HG02623 (cell line): ENCODE data around the gene NOTUM.
"Not testable (repeated sequence)": the region's sequence is repeated elsewhere in the genome, so short reads cannot be mapped to it uniquely, and the experiment has no call there.

Source experiments
- ATAC-seq: cut with Tn5 transposase; IDR thresholded peaks from one replicate; pipeline ENCODE4 v1.9.1; 2021; ENCODE audit warnings: moderate library complexity; ENCODE audit not compliant: unreplicated experiment

The NOTUM gene

DNA sequence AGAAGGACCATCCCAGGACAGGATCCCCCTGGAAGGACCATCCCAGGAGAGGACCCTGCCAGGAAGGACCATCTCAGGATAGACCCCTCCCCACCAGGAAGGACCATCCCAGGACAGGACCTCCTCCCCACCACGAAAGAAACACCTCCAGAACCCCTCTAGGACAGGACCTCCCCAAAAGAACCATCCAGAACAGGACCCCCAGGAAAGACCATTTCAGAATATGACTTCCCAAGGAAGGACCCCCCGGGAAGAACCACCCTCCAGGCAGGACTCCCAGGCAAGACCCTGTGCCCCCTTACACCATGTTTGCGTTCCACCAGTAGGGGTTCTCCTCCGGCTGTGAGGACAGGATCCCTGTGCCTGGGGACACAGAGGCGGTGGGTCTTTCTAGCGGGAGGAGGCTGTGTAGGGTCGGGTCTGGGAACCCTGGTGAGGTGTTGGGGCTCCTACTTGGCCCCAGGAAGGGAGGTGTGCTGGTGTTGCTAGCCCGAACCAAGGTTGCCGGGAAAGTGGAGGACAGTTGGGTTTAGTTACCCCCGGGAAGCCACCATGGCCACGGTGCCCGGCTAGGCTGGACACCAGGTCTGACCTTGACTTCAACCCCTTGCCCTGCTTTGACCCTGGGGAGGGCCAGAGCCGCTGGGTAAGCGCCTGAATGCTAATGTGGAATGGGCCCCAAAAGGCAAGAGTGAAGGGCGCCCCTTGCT, 2.2 kb downstream of the NOTUM start:
- no peak for ATAC-seq

DNA sequence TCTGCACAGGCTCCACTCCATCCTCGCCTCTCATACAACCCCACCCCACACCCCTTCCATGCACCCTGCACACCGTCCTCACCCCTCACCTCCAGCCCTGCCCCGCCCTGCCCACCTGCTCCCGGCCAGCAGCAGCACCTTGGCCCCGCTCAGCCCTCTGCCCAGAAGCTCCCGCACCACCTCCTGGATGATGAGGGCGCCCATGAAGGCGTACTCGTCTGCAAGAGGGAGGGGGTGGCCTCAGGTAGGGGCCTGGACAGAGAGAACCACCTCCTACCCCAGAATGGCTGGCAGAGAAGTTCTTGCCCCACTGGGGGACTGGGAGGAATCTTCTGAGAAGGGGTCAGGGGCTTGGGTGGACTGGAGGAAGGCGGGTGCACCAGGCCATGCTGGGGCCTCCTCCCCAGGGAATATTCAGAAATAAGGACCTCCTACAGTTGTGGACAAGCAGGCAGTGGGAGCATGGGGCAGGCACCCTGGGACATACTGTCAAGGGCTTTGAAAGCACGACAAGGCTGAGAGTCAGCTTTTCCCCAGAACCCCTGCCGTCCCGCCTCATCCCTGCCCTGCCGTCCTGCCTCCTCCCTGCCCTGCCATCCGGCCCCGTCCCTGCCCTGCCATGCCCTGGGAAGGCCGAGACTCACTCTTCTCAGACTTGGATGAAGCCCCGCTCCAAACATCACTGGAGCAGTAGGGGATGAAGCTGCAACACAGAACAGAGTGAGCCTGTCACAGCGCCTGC, 3.1 kb downstream of the NOTUM start:
- ATAC-seq, result no peak

DNA sequence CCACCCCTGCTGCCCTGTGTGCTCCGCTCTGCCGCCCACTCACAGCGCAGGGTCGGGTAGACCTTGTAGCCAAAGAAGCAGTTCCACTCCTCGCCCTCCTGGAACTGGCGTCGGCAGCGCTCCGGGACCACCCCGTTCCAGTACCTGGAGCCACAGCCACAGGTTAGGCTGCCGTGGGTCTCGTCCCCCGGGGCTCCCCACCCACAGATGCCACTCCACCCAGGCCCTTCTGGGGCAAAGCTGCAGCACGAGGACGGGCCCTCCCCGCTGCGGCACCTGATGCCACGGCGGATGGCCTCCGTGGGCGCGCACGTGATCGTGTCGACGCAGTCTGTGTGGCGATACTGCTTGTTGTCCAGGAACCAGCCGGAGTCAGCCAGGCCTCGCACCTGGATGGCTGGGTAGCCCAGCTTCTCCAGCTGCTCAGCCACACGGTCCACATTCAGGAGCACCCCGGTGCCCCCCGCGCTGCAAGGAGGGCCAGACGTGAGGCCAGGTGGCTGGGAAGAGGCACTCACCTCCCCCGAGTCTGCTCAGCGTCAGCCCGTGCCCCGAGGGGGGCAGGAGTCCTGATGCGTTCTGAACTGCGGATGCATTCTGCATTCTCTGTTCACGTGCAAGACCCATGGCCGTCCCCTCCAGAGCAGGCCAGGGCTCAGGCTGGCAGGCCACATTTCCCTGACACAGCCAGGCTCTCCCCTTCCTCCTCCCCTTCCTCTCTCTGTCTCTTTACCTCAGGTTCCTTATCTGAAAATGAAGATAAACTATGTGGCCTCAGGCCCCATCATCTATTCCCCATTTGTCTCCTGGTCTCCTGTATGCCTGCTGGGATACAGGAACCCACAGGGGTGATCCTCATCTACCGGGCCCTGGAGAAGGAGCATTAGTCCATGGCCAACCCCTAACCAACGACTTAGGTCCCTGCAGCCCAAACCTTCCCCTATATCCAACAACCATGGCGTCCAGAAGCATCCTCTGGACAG, 4.1 kb downstream of the NOTUM start:
- ATAC-seq, result no peak

DNA sequence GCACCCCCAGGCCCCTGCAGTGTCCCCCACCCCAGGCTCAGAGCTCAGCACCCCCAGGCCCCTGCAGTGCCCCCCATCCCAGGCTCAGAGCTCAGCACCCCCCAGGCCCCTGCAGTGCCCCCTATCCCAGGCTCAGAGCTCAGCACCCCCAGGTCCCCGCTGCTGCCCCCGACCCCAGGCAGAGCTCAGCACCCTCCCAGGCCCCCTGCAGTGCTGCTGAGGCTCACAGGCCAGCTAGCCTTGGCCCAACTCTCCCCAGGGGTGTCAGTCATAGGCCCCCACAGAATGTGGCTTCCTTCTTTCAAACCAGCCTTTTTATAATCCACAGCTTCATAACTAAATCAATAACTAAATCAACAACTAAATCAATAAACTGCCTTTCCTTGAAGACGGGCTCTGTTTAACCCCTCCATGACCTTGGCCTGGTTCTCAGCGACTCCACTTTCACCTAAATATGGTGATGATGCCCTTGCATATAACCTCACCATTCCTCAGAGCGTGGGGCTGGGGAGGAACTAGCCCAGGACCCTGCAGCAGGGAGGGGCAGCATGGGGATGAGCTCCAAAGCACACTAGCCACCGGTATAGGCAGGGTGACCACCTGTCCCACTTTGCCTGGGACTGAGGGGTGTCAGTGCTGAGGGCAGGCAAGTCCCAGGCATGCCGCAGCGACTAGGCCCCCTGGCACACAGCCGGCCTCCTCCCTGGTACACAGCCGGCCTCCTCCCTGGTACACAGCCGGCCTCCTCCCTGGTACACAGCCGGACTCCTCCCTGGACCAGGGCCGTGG, 5.0 kb downstream of the NOTUM start:
- no peak for ATAC-seq

GRCh38 chr17:81955058-81955681, 5.8 kb downstream of the NOTUM start:
- no peak for ATAC-seq

GRCh38 chr17:81954131-81955057, 6.6 kb downstream of the NOTUM start:
- ATAC-seq, result no peak

GRCh38 chr17:81953443-81953842, 7.5 kb downstream of the NOTUM start:
- ATAC-seq, result not testable (repeated sequence)

GRCh38 chr17:81952792-81953228, 8.2 kb downstream of the NOTUM start:
- ATAC-seq, result no peak

- ATAC-seq, result no peak
Measured at GRCh38 chr17:81951785-81952684, 9.0 kb downstream of the NOTUM start.

GRCh38 chr17:81950501-81950900, 10.5 kb downstream of the NOTUM start:
- no peak for ATAC-seq

GRCh38 chr17:81948635-81949378, 12.2 kb downstream of the NOTUM start:
- no peak for ATAC-seq

DNA sequence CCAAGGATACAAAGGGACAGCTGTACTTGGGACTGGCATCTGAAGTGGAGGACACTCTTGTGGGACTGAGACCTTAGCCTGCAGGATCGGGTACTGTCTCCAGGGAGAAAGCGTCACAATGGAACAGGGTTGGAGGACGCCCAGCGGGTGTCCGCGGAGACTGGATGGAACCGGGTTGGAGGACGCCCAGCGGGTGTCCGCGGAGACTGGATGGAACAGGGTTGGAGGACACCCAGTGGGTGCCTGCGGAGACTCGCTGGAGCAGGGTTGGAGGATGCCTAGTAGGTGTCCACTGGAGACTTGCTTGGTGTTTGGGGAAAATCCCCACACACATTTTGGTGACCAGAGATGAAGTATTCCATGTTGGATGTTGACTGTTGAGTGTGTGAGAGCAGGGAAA, 13.8 kb downstream of the NOTUM start, which contains the start of gene MYADML2:
TSS of gene MYADML2 (minus strand) at position 45 of the 400 bp plus-strand sequence. CDS start 5,492 bp downstream, outside the sequence.
- no peak for ATAC-seq

- ATAC-seq, result no peak
Measured at GRCh38 chr17:81944858-81945257, 16.1 kb downstream of the NOTUM start.

GRCh38 chr17:81942167-81942553, 18.8 kb downstream of the NOTUM start:
- no peak for ATAC-seq

DNA sequence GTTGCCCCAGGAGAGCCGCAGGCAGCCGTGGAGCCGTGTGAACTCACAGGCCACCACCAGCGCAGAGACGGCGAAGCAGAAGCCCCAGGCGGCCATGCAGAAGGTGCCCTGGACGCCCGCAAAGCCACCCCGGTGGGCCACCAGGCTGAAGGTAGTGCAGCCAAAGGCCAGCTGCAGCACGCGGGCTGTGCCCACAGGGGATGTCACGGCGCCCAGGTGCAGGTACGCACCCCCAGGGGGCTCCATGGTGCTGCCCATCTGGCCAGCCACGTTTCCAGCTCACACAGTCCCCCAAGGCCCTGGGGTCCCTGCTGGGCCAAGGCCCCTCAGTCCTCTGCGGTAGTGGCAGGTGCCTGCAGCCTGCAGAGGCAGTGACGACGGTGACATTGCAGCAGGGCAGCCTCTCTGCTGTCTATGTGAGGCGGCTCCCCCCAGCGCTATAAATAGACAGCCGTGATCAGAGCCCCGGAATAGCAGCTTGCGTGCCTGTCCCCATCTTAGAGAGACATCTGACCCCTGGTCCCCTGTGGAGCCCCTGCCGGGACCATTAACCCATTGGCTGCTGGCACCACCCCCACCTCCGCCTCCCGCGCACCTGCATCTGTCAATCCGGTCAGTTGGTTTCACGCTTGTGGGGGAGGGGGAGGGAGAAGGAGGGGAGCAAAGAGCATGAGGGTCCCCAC, 19.4 kb downstream of the NOTUM start:
- ATAC-seq, result no peak
